GM12873 (cell line): Measurements from ENCODE around the gene THEMIS.

Source experiments
- TF ChIP-seq, protein P1 (sequence below): IDR thresholded peaks from 2 replicates; pipeline ENCODE4 v1.5.1; 2012; ENCODE audit warnings: low read depth, mild to moderate bottlenecking, moderate library complexity, low read length, control low read depth; ENCODE audit not compliant: insufficient read depth; ENCODE audit errors: missing control alignments

The THEMIS gene

DNA sequence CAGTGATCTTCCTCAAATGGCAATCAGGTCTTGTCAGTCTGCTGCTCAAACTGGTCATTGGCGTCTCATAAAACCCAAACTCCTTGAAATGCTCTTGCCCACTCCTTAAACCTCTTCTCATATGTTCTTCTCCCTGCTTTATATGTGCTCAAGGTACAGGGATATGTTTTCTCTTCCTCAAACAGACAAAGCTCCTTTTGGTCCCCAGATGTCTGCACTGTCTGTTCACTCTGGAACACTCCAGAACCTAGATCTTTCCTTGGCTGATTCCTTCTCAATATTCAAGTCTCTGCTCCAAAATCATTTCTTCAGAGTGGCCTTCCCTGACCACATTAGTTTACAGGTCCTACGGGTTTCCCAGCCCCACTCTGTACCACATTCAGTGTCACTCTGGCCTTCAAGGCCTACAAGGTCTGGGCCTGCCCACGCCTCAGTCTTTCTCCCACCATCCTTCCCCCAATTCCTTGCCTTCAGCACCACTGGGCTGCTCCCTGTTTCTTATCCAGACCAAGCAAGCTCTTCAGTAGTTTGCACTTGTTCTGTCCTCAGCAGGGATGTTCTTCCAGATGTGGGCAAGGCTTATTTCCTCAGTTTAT, 9.0 kb downstream of the THEMIS start:
- TF ChIP-seq, protein P1, sequence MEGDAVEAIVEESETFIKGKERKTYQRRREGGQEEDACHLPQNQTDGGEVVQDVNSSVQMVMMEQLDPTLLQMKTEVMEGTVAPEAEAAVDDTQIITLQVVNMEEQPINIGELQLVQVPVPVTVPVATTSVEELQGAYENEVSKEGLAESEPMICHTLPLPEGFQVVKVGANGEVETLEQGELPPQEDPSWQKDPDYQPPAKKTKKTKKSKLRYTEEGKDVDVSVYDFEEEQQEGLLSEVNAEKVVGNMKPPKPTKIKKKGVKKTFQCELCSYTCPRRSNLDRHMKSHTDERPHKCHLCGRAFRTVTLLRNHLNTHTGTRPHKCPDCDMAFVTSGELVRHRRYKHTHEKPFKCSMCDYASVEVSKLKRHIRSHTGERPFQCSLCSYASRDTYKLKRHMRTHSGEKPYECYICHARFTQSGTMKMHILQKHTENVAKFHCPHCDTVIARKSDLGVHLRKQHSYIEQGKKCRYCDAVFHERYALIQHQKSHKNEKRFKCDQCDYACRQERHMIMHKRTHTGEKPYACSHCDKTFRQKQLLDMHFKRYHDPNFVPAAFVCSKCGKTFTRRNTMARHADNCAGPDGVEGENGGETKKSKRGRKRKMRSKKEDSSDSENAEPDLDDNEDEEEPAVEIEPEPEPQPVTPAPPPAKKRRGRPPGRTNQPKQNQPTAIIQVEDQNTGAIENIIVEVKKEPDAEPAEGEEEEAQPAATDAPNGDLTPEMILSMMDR, result no peak

DNA sequence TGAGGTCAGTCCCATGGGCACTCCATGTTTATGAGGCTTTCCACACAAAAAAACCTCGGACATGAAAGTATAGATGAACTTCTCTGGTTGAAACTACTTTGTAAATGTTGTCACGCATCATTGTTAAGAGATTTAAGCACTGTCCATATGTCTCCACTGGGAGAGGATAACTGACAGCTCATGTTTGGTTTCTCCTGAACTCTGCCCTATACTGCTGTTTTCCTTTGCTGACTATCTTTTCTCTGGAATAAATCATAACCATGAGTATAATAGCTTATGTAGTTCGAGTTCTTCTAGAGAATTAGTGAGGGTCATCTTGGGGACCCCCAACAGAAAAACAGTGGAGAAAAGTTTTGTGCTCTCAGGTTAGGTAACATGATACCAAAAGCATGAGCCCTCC, 14.3 kb downstream of the THEMIS start:
- TF ChIP-seq, protein P1, result no peak

DNA sequence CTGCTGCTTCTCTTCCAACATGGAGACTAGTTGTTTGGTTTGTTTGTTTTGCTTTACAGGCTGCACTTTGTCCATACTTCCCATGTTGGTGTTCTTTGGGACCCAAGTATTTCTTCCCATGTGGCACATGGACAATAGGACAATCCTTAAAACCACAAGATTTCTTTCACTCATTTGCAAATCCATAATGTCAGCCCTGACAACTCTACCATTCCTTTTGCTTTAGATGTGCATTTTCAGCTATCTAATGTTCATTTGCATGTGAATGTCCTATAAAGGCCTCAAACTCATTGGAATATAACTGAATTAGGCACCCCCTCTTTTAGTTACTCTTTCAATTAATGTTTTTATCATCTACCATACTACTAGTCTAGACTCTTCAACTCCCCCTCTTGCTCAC, 16.7 kb downstream of the THEMIS start:
- TF ChIP-seq, protein P1, result no peak

DNA sequence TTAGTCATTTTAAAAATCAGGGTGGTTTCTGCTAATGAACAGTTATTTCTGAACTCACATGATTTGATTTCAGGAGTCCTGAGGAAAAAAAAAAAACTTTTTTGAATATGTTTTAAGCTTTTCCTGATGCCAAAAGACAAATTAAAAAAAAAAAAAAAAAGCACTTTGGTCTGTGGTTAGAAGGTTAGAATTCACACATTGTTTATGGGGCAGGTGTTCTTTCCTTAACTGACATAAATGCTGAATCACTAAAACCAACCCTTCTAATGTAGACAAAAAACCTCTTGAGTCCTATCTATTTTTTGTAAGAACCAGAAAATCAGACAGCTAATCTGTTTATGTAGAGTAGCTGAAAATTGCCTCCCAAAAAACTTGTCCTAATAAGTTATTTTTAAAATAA, 20.4 kb downstream of the THEMIS start:
- TF ChIP-seq, protein P1, result no peak

DNA sequence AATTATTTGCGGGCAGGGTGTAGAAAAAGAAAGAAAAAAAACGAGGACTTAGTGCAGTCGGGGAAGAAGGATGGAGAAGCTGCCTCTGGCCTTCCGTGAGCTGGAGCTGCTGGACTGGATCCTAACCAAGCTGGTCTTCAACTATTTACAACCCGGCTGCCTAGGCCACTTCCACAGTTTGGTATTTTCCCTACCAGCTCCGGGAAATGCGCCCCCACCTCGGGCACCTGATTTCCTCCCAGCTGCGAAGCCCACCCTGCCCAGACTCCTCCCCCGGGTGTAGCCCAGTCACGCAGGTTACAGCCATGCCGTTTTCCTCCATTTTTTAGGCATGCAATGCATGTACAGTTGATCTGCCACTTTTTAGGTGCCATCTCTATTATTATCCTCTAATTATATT, 21.2 kb downstream of the THEMIS start:
- TF ChIP-seq, protein P1, result no peak

DNA sequence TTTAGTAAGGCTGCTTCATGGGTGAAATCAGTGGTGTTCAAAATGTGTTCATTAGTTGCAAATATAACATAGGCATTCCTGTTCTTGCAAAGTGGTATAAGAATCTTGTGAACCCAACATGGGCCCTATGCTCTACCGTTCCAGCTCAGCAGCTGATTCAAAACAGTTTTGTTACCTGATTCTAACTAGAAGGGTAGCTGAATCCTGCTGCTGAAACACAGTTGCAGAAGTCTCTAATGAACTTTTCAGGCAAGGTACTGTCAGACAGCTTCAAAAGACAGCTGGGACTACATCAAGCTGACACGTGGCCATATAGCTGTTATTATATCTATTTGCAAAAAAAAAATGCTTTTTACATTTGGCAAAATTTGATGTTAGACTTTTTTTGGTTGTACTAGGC, 22.7 kb downstream of the THEMIS start:
- TF ChIP-seq, protein P1, result no peak

DNA sequence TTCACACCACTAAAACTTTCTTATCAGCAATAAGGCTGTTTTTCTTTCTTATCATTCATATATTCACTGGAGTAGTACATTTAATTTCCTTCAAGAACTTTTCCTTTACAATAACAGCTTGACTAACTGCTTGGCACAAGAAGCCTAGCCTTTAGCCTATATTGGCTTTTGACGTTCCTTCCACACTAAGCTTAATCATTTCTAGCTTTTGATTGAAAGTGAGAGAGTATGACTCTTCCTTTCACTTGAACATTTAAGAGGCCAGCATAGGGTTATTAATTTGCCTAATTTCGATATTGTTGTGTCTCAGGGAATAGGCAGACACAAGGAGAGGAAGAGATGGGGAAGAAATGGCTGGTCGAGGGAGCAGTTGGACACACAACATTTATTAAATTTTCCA, 23.6 kb downstream of the THEMIS start:
- TF ChIP-seq, protein P1, result no peak

DNA sequence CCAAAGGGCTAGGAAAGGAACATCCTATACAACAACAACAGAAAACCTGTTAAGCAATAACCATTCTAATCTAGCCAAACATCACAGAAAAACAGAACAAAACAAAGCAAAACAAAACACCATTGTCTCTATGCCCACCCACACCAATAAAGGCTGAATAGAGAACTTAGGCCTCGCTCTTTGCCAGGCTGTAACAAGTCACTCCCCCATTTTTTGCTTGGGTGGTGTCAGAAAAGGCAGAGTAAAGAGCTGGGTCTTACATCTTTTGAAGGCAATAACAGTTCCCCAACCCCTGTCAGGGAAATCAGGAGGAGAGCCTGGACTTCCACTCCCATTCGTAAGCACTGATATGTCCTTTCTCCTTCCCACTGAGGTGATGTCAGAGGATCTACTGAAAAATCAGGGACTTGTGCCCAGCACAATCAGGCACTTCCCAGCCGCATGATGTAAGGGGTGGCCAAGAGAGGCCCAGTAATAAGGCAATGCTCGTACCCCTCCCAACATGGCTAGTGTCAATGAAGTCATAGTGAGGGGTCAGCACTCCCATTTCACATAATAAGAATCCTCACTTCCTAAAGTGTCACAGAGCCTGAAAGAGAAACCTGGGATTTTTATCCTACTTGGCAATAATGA, 31.0 kb downstream of the THEMIS start:
- TF ChIP-seq, protein P1, result no peak
